GM06990 (cell line): ENCODE results near the gene JPH3.
A peak's percentile ranks its signal among the peaks of the same experiment; 100 is the strongest.

Source experiments
- DNase-seq: peaks from one replicate; pipeline ENCODE4 v3.0.0-alpha.2; 2011; ENCODE audit not compliant: insufficient read length; ENCODE audit errors: extremely low read depth
- H3K27me3 ChIP-seq: replicated peaks from 2 replicates; pipeline ENCODE4 v1.6.0; 2011; ENCODE audit warnings: low read length; ENCODE audit not compliant: control insufficient read depth, insufficient read depth
- H3K36me3 ChIP-seq: 2 replicates; pipeline ENCODE4 v1.5.1; 2011; ENCODE audit warnings: low read length; ENCODE audit not compliant: control insufficient read depth, insufficient read depth
- H3K4me3 ChIP-seq: replicated peaks from 2 replicates; pipeline ENCODE4 v1.5.1; 2011; ENCODE audit warnings: low read depth, mild to moderate bottlenecking, control low read depth, low read length
- TF ChIP-seq, protein P1 (sequence below): IDR thresholded peaks from 2 replicates; pipeline ENCODE4 v1.5.1; 2011; ENCODE audit warnings: low read length, control low read depth, mild to moderate bottlenecking, inconsistent platforms; ENCODE audit not compliant: insufficient read depth, poor library complexity, severe bottlenecking

The JPH3 gene

DNA sequence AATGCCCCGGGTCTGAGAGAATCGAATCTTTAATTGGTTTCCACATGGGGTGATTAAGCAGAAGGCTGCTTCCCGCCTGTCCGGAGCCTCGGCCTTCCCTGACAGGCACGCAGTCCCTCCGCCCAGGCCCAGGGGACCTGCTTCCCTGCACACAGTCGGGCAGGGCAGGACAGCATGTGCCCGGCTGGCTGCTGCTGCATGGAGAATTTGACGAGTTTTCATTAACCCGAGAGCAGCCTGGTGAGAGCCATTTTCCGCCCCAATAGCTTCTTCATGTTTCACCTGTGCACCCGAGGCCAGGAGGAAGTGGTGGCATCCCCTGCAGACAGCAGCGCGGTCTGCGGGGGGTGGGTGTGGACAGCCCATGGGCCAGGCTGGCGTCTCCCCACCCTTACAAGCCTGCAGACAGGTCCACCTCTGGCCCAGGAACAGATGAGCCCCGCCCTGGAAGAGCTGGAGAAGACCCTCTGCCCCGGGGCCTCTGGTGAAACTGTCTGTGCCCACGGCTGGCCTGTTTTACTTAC, 96.4 kb downstream of the JPH3 start:
- DNase-seq = peak; percentile 77
- no peaks in the 10 kb centered on the region for H3K27me3 ChIP-seq
- no peak overlapping the region for H3K4me3 ChIP-seq
- peaks cover 14% of the 10 kb centered on the region for H3K36me3 ChIP-seq
- TF ChIP-seq, protein P1, sequence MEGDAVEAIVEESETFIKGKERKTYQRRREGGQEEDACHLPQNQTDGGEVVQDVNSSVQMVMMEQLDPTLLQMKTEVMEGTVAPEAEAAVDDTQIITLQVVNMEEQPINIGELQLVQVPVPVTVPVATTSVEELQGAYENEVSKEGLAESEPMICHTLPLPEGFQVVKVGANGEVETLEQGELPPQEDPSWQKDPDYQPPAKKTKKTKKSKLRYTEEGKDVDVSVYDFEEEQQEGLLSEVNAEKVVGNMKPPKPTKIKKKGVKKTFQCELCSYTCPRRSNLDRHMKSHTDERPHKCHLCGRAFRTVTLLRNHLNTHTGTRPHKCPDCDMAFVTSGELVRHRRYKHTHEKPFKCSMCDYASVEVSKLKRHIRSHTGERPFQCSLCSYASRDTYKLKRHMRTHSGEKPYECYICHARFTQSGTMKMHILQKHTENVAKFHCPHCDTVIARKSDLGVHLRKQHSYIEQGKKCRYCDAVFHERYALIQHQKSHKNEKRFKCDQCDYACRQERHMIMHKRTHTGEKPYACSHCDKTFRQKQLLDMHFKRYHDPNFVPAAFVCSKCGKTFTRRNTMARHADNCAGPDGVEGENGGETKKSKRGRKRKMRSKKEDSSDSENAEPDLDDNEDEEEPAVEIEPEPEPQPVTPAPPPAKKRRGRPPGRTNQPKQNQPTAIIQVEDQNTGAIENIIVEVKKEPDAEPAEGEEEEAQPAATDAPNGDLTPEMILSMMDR = no peak

DNA sequence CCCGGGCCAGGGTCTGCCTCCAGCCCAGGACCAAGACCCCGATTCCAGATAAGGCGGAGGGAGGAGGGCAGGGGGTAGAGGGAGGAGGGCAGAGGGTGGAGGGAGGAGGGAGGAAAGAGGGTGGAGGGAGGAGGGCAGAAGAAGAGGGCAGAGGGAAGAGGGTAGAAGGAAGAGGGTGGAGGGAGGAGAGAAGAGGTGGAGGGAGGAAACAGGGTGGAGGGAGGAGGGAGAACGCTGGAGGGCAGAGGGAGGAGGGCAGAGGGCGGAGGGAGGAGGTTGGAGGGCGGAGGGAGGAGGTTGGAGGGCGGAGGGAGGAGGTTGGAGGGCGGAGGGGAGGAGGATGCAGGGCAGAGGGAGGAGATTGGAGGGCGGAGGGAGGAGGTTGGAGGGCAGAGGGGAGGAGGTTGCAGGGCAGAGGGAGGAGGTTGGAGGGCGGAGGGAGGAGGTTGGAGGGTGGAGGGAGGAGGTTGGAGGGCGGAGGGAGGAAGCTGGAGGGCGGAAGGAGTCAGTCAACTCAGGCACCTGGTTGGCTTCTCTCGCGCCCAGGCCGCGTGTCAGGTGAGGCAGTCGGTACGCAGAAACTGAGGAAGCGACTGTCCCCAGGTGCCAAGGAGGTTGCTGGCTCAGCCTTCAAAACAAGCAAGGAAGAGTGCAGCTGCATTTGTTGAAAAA, 98.2 kb downstream of the JPH3 start:
- TF ChIP-seq, protein P1 = no peak
- H3K27me3 ChIP-seq = no peaks in the 10 kb centered on the region
- DNase-seq = no peak
- H3K36me3 ChIP-seq = peaks cover 6% of the 10 kb centered on the region
- no peak overlapping the region for H3K4me3 ChIP-seq

DNA sequence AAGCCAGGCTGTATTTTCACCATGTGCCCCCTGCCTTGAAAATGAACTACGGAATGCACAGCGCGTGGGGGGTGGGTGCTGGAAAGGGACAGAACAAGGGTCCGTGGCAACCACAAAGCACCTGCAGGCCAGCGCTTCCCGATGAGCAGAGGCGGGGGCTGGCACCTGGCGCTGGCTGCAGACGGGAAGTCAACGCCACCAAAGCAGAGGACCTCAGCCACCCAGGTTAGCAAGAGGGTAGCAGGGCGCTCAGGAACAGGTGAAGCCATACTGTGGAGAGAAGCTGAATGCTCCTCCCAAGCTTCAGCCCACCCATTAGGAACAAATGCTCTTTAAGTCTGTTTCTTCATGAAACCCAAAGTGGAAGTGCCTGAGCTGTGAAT, 98.8 kb downstream of the JPH3 start:
- H3K36me3 ChIP-seq = peaks cover 6% of the 10 kb centered on the region
- H3K27me3 ChIP-seq = no peaks in the 10 kb centered on the region
- TF ChIP-seq, protein P1 = no peak
- no peak for DNase-seq
- no peak overlapping the region for H3K4me3 ChIP-seq

DNA sequence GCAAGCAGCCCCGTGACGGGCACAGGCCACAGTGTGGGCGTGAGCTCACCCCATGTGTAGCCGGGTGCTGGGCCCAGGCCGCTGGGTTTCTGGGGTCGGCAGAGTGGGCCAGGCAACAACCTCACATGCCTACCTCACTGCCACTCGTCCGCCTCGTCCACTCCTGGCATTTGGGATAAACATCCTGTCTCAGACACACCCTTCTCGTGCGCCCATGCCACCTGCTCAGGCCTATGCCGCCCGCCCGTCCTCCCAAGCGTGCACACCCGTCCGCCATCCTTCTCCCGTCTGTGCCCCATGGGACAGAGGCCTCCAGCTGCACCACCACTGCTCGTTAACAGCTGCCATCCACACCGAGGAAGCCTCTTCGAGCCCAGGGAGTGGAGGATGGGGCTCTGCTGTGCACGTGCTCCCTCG, 99.2 kb downstream of the JPH3 start:
- Histone ChIP-seq H3K36me3 (peaks cover 8% of the 10 kb centered on the region), H3K4me3 (no peak overlapping the region), H3K27me3 (no peaks in the 10 kb centered on the region)
- TF ChIP-seq, protein P1 = no peak
- peak; percentile 58 for DNase-seq

DNA sequence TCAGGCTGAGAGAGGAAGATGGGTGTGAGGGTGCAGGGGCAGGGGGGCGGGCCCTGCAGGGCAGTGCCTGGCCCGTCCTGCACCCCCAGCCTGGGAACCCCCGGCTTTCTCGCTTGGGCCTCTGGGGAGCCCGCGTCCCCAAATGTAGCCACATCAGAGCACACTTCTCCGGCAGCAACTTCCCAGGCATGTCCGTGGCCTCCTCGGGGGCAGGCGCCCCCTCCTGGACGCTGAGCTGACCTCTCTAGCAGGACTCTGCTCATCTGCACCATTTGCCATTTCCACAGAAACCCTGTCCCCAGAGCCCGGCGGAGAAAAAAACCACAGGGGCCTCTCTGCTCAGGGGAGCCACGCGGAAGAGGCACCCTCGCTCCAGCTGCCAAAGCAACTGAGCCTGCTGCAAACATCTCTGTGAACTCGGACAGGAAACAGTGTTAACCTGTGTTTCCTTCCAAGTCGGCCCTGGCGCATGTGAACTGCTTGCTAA, 100.1 kb downstream of the JPH3 start:
- Histone ChIP-seq H3K36me3 (peaks cover 10% of the 10 kb centered on the region), H3K4me3 (no peak overlapping the region)

More for the DNA sequence above, 100.1 kb downstream of the JPH3 start:
- DNase-seq = peak; percentile 87
- H3K27me3 ChIP-seq = no peaks in the 10 kb centered on the region
- TF ChIP-seq, protein P1 = peak; percentile 86
